ENCODE data around the gene TENT4A. TPM values are rescaled to one million over a fixed set of nuclear protein-coding genes. Genes with fewer than 3 reads are reported as not detected.

The TENT4A gene
- total and polyA plus RNA-seq, 8 donors = 17.1 to 38.2 (median 31.4) TPM

DNA sequence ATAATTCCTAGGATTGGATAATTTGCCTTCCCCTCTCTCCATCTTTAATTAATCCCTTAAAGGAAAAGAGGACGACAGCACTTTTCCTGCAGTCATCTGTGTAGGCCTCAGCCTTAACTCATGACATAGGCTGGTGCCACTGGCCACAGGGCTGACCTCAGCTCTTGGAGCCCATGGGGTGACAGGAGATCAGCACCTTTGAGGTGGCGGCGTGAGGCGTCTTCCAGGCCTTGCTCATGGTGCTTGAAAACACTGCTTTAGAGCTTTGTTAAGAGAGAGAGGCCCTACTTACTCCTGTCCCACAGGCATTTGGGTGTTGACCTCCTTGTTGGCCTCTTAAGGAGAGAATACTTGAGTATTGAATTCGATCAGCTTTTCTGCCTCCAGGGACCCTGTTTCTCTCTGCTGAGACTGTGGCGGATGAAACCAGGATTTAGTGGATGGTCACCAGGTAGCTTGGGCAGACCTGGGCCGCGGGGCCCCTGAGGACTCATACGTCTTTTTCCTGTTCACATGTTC, 23.4 kb downstream of the TENT4A start:
- no peak overlapping the region for H3K27ac ChIP-seq
- H3K4me3 ChIP-seq = no peak overlapping the region
- peaks cover 17 to 33% of the 10 kb centered on the region in 2 donors for H3K4me1 ChIP-seq
- intact Hi-C loops (cut with DNase I) = no loop called here
- H3K27me3 ChIP-seq = no peaks in the 10 kb centered on the region
- ATAC-seq = no peak
- peaks cover 0 to 40% of the 10 kb centered on the region in 2 donors for H3K36me3 ChIP-seq
- no peak for DNase-seq
- no peaks in the 10 kb centered on the region for H3K9me3 ChIP-seq
- TF ChIP-seq, protein P1, sequence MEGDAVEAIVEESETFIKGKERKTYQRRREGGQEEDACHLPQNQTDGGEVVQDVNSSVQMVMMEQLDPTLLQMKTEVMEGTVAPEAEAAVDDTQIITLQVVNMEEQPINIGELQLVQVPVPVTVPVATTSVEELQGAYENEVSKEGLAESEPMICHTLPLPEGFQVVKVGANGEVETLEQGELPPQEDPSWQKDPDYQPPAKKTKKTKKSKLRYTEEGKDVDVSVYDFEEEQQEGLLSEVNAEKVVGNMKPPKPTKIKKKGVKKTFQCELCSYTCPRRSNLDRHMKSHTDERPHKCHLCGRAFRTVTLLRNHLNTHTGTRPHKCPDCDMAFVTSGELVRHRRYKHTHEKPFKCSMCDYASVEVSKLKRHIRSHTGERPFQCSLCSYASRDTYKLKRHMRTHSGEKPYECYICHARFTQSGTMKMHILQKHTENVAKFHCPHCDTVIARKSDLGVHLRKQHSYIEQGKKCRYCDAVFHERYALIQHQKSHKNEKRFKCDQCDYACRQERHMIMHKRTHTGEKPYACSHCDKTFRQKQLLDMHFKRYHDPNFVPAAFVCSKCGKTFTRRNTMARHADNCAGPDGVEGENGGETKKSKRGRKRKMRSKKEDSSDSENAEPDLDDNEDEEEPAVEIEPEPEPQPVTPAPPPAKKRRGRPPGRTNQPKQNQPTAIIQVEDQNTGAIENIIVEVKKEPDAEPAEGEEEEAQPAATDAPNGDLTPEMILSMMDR (IDR thresholded peaks at IDR 0.05) = no peak

DNA sequence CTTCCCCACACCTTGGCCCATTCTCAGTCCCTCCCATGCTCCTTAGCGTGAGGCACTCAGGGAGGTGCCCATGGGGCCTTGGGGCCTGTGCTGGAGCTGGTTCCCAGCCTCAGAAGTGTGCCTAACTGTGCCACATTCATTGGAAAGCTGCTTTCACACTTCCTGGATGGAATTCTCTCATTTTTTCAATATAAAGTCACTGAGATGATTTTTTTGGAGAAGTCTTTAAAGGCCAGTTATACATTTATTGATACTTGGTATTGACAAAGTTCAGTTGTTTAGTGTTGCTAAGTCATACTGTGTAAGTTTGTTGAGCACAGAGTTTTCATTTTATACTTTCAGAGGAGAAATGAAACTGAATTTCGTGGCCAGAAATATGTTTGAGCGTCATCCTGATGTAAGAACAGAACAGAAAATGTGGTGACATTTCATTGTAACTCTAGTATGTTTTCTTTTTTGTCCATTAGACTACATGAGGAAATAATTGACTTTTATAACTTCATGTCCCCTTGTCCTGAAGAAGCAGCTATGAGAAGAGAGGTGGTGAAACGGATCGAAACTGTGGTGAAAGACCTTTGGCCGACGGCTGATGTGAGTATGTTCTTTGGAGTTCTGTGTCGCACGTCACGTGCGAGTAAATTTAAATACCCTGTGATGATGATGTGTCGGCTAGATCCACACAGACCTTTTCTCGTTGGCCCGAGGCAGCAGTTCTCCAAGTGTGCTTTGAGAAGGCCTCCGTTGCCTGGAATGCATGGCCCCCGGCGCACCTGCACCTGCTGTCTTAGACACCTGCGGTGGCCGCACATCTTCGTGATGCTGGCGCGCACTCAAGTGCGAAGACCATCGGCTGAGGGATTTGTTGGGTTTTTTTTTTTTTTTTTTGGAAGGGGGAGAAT, 24.1 kb downstream of the TENT4A start:
- DNase-seq (no peak), ATAC-seq (no peak)
- no peaks in the 10 kb centered on the region for H3K9me3 ChIP-seq
- H3K4me1 ChIP-seq = peaks cover 10 to 26% of the 10 kb centered on the region in 2 donors
- H3K27me3 ChIP-seq = no peaks in the 10 kb centered on the region
- TF ChIP-seq, protein P1 (IDR thresholded peaks at IDR 0.05) = no peak
- no peak overlapping the region for H3K27ac ChIP-seq
- peaks cover 0 to 46% of the 10 kb centered on the region in 2 donors for H3K36me3 ChIP-seq
- no peak overlapping the region for H3K4me3 ChIP-seq
- intact Hi-C loops (cut with DNase I) = no loop called here

DNA sequence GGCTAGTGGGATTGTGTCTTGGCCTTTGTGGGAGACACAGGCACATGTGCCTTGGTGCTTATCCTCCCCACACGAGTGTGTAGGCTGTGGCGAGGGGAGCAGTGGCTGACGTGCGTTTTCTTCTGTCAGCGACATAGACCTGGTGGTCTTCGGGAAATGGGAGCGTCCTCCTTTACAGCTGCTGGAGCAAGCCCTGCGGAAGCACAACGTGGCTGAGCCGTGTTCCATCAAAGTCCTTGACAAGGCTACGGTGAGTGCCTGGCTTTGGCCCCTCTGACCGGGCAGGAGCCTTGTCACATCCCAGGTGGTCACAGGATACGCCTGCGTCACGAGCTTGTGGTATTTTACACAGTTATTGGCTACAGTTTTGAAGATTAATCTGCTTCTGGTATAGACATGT, 26.4 kb downstream of the TENT4A start:
- Histone ChIP-seq H3K9me3 (no peaks in the 10 kb centered on the region), H3K27ac (no peak overlapping the region), H3K4me3 (no peak overlapping the region), H3K36me3 (peaks cover 0 to 69% of the 10 kb centered on the region in 2 donors), H3K27me3 (no peaks in the 10 kb centered on the region), H3K4me1 (peaks cover 0 to 3% of the 10 kb centered on the region in 2 donors)
- no peak for ATAC-seq
- DNase-seq = no peak
- intact Hi-C loops (cut with DNase I) = loop anchor here in 1 of 2 donors (10.0 kb wide), 1 partner anchor 105 kb away; the partner anchor contains the start of genes NSUN2 and SRD5A1
- TF ChIP-seq, protein P1 (IDR thresholded peaks at IDR 0.05) = no peak

DNA sequence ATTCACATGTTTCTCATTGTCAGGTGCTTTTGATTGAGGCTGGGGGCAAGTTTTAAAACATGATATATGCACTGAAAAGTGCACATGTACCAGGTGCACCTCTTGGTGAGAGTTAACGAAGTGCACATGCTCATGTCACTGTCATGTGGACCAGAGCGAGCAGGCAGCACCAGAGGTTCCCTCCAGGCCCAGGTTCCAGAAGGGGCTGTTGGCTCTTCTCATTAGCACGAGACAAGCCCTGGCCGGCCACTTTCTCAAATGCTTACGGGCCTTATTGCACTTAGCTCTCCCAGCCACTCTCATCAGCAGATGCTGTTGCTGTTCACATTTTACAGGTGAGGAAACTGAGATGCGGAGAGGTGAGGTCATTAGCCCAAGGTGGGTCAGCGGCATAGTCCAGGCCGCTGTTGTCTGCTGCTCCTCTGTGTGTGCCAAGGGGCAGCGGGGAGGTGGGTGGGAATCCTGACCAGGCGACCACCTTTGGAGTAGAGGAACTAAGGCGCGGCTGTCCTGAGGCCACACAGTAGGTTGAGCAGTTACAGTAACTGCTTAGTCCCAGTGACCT, 27.4 kb downstream of the TENT4A start:
- TF ChIP-seq, protein P1 (IDR thresholded peaks at IDR 0.05) = no peak
- Histone ChIP-seq H3K4me1 (peaks cover 0 to 7% of the 10 kb centered on the region in 2 donors), H3K9me3 (no peaks in the 10 kb centered on the region), H3K27ac (no peak overlapping the region), H3K36me3 (peaks cover 0 to 74% of the 10 kb centered on the region in 2 donors), H3K4me3 (no peak overlapping the region), H3K27me3 (no peaks in the 10 kb centered on the region)
- no peak for DNase-seq
- intact Hi-C loops (cut with DNase I) = loop anchor here in 1 of 2 donors (10.0 kb wide), 1 partner anchor 106 kb away; the partner anchor contains the start of genes NSUN2 and SRD5A1
- ATAC-seq = no peak

Measured in left lung (tissue), 10 donors.